GM21723 (cell line): Measurements from ENCODE around the gene ZNF135.

Experiments used
- ATAC-seq: cut with Tn5 transposase; IDR thresholded peaks from one replicate; pipeline ENCODE4 v1.9.1; 2021; ENCODE audit warnings: mild to moderate bottlenecking, moderate library complexity; ENCODE audit not compliant: unreplicated experiment

ZNF135 gene

DNA sequence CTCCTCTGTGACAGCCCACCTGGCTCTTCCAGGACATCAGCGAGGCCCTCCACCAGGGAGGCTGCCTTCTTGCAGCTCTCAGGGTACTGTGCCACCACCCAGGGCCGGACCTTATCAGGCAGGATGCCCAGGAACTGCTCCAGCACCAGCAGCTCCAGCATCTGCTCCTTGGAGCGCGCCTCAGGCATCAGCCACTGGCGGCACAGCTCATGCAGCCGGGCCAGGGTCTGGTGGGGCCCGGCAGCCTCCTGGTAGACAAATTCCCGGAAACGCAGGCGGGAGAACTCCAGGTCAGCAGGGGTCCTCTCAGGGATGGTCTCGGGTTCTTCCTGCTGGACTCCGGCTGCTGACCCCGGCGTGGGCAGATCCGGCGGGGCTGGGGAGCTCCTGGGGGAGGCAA lies 30.8 kb downstream of the ZNF135 start:
- no peak for ATAC-seq

DNA sequence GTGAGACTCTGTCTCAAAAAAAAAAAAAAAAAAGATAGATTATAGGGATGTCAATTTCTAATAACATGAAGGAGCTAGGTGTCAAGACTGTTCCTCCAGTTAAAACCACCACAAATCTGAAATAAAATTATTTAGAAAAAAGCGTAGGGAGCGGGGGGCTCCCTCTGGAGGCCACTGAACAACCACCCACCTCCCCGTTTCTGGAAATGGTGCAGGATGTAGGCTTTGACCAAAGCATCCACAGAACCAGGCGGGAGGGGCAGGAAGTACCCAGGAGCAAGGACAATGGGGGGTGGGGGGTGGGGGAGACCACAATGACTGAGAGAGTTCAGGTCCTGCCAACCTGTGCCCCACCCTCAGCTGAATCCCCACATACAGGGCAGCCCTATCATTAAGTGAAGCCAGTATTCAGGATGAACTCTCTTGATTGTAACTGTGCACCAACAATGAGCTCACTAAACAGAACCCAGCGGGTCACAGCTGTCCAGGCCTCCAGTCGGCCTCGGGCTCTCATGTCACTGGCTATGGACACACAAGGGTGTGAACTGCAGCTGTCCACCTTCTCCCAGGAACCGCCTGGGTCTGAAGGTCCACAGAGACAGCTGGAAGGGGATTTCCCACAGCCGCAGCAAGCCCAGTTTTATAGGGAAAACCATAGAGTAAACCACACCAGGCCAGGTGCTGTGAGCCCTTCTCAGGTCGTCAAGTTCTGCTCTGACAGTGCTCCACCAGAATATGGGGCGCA lies 32.3 kb downstream of the ZNF135 start:
- ATAC-seq, result no peak

DNA sequence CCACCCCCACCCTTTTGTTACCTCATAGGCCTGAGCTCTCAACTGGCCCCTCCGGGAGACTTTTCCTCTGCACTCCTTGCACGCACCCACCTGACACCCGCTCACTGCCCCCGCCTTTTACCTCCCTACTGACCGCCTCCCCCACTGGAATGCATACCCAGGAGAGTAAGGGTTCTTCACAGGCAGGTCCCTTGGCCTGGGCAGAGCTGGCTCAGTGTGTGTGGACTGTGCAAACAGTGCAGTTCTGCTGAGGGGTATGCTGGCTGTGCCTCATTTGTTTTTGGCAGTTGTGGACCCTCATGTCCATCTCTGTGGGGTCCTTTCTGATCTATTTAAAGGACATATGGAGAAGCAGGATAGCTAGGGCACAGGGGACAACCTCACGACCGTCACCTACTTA lies 34.0 kb downstream of the ZNF135 start:
- no peak for ATAC-seq

DNA sequence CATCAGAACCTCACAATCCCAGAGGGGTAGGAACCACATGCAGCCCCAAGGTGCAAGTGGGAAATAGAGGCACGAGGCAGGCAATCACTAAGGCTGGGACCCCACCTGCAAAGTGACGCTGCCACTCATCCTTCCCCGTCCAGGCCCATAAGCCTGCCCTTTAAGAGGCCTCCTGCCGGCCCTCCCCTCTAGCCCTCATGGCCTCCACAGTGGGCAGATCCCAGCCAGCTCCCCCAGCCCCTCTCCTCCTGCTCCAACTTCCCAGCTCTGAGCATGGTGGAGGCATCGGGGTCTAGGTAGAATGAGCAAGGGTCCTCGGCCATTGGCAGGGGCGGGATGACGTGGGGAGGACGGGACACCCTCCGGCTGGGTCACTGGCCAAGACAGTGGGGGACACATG lies 36.2 kb downstream of the ZNF135 start:
- no peak for ATAC-seq

DNA sequence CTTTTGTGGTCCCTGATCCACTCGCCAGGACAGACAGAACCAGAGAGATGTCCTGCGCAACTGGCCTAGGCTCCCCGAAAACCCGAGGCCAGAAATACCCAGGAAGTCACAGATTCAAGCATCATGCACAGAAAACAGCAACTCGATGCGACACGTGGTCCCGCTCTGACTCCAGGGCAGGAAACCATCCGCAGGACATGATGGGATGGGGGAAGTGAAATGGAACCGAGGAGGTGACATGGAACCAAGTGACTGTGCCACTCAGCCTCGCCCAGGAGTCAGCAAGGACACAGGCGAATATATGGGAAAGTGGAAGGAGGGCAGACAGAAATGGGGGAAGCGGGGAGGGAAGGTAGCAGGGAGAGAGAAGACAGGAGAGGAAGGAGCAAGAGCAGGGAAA lies 37.8 kb downstream of the ZNF135 start:
- ATAC-seq, result no peak

DNA sequence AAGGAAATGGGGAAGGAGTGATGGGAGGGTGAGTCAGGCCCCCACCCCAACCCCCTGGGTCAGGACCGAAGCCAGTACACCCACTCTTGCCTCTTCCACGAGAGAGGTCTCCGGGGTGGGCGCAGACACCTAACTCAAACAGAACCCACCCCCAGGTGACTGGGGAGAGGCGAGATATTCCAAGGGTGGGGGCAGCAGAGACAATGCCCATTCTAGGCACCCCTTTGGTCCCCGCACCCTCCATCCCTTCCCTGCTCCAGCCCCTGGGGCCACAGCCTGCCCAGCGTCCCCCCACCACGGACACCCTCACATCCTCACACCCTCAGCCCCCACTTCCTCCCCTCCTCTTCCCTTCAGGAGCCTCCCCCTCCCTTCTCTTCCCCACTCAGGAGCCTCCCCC lies 38.3 kb downstream of the ZNF135 start:
- ATAC-seq, result no peak

DNA sequence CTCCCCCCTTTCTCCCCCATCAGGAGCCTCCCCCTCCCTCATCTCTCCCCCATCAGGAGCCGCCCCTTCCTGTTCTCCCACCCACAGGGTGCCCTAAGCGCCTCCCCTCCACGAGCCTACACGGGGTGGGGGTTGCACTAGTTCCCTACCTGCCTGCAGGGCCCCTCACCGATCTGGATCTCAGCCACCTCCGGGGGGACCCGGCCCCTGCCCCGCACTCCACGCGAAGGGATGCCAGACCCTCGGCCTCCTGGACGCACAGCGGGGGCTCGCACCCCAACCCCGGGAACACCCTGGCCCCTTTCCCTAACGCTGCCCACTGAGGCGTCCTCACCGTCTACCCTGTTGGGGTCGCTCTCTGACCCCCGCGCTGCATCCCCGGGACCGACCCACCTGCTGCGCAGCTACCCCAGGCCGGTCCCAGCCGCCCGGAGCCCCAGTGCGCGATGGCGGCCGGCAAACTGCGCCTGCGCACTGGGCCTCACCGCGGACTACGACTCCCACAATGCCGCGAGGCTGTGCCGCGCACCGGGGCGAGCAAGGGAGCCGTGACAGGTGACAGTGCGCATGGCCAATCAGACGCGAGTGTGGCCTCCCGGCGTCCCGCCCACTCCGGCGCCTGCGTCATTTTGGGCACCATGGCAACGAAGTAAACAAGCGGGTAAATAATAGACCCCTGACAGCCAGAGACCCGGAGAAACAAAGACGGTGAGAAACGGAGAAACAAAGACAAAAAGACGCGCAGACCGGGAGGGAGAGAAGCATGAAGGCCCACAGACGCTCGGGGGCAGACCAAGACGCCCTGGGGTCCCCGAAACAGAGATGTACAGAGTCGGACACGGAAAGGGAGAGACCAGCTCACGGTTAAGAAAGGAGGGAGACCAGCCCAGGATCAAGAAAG lies 38.9 kb downstream of the ZNF135 start, which contains the start of gene ZSCAN18:
Gene ZSCAN18, minus strand, starts transcription at position 451 of the 901 bp plus-strand sequence. CDS start 7,964 bp downstream, outside the sequence.
- ATAC-seq, result peak; percentile 51

DNA sequence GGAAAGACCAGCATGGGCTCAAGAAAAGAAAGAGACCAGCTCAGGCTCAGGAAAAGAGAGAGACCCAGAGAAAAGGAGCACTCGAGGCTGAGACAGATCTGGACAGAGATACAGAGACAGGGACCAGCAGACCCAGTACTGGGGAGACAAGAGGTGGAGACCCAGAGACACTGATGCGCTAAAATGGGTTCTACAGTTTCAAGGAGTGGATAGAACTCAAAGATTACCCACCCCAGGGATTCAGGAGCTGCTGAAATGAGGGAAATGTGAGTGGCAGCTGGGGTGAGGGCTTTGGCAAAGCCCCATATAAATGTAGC lies 39.6 kb downstream of the ZNF135 start:
- no peak for ATAC-seq

DNA sequence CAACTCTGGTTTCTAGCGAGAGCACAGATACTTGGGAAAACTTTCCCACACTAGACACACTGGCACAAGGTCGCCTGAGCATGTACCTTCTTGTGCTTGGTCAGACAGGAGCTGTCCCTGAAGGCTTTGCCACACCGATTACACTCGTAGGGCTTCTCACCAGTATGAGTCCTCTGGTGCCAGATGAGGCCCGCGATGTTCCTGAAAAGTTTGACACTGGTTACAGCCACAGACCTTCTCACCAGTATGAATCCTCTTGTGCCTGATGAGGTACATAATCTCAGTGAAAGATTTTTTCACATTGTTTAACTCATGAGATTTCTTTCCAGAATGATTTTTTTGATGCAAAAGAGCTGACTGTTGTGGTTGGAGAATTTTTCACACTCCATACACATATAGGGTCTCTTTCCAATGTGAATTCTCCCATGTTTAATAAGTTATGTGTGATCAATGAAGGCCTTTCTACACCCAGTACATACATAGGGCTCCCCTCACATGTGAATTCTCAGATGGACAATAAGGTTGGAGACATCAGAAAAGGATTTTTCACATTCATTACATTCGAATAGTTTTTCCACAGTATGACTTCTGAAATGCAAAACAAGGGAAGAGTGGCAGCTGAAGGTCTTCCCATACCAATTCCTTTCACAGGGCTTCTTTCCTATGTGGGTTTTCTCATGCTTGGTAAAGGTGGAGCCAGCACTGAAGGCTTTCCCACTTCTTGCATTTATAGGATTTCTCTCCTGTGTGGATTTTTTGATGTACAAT lies 48.9 kb downstream of the ZNF135 start:
- no peak for ATAC-seq

DNA sequence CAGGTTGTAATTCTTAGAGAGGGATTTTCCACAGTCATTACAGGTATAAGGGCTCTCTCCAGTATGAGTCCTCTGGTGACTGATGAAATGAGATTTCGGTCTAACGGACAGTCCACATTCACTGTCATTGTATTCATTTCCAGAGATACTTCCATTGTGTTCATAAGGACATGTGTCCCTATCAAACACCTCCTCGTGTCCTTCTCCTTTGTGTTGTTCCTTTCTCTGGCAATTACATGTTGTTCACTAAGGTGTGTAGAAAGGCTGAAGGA lies 49.4 kb downstream of the ZNF135 start:
- no peak for ATAC-seq

DNA sequence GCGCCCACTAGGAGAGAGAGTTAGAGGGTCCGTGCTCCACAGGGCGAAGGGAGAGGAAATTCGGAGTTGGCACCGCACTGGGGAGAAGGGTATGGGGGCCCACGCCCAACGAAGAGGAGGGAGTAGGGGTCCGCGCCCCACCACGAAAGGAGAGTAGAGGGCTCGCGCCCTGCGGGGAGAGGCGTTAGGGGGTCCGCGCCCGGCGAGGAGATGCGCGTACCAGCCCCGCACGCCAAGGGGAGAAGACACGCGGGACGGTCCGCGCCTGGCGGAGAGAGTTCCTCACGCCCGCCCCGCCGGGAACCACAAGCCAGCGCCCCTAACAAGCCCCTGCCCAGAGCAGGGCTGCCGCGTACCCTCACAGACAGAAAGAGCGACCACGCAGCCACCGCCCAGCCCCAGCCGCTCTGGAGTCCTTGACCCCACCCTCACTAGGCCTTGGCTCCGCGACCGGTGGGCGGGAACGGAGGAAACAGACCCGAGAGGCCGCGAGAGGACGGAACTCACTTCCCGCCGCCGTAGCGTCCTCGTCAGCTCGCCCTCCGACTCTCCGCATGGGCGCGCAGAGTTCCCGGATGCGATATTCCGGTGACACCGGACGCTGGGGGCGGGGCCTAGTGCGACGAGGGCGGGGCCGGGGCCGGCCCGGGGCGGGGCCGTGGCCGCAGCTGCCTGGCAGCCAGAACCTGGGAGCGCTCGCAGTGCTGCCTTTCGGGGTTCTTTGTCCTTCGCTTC lies 58.9 kb downstream of the ZNF135 start:
- no peak for ATAC-seq

DNA sequence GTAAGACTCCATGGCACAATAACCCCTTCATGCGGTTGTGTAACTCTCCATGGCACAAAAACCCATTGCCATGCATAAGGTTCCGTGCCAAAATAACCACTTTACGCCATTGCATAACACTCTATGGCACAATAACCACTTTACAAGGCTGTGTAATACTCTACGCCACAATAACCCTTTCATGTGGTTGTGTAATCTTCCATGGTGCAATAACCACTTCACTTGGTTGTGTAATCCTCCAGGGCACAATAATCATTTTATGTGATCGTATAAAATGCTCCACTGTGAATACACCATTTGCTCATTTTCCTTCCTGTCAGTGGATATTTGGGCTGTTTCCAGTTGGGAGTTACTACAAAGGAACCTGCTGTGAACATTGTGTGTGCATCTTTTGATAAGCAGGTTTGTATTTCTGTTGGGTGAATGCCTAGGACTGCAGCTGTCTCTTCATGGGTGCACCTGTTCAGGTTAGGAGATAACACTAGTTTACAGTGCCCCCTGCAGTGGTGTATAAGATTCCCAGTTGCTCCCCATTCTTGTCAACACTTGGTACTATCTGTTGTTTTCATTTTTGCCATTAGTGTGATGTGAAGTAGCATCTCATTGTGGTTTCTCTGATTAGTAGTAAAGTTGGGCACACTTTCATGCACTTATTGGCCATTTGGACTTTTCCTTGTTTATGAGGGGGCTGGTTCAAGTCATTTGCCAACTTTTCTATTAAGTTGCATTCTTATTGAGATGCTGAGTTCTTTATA lies 60.1 kb downstream of the ZNF135 start:
- no peak for ATAC-seq
